ENCODE measurements around the gene CDK14.

- TF ChIP-seq CTCF (IDR thresholded peaks at IDR 0.05; ENCODE audit: poor library complexity, severe bottlenecking) (no peak), TAF1 (IDR thresholded peaks at IDR 0.05; ENCODE audit: low read depth) (no peak), SMC3 (conservative IDR thresholded peaks at IDR 0.05; ENCODE audit: poor library complexity) (no peak), EP300 (conservative IDR thresholded peaks at IDR 0.05; ENCODE audit: poor library complexity, severe bottlenecking) (no peak), MXI1 (conservative IDR thresholded peaks at IDR 0.05; ENCODE audit: poor library complexity, severe bottlenecking) (no peak), EZH2 (IDR thresholded peaks at IDR 0.05; ENCODE audit: borderline replicate concordance, insufficient read depth, low read length, poor library complexity, severe bottlenecking) (no peak), POLR2AphosphoS5 (IDR thresholded peaks at IDR 0.05) (no peak)
Measured at GRCh38 chr7:90933984-90934383, 337.9 kb downstream of the CDK14 start.
